Fibroblast of skin of left biceps (primary cell): Measurements from ENCODE around the gene DUSP28.

Experiments
- DNase-seq, 2 experiments: peaks; one replicate each; pipeline ENCODE4 v3.0.0-alpha.2; 2013; ENCODE audit warnings: low read depth in 2 of 2

Gene DUSP28

DNA sequence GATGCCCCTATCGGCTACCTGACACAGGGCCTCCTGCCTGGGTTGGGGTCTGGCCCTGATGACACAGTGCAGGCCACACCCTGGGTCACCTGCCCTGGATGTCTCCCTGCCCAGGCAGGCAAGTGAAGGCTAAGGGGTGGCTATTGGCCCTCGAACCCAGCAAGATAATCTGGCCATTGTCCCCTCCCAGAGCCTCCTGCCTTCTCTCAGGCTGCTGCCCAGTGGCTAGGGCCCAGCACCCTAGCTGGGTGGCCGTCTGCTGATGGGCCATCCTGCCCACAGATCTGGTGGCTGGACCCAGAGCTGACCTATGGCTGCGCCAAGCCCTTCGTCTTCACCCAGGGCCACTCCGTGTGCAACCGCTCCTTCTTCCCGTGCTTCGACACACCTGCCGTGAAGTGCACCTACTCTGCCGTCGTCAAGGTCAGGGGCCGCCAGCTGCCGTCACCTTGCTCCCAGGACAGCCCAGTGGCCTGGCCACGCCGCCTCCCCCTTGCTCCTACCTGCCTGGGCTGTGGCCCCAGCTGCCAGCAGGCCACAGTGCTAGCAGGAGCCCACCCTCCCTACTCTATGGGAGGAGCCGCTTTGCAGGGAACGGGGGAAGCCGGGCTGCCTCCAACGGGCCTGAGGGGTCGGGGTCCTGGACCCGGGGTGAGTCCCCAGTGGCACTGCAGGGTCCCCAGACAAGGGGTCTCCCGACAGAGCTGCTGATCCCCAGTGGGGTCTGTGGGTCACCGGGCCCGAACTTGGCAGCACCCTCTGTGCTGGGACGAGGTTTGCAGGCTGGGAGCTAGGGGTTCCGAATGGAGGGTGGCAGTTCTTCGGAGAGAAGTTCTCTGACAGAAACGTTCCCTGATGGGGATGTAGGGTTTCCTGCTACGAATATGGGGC lies 12.2 kb downstream of the DUSP28 start:
- no peak for DNase-seq

DNA sequence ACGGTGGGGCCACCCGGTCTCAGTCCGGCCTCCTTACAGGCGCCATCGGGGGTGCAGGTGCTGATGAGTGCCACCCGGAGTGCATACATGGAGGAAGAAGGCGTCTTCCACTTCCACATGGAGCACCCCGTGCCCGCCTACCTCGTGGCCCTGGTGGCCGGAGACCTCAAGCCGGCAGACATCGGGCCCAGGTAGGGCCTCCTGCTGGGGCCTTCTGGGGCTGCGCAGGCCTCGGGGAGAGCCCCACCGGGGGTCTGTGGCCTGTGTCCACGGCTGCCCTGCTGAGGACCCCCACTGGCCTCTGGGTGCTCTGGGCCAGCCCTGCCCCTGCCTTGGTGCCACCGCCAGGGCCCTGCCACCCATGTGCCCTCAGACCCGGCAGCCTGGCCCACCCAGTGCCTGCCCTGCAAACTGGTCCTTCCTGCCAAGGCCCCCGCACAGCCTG lies 12.9 kb downstream of the DUSP28 start:
- DNase-seq, result no peak

DNA sequence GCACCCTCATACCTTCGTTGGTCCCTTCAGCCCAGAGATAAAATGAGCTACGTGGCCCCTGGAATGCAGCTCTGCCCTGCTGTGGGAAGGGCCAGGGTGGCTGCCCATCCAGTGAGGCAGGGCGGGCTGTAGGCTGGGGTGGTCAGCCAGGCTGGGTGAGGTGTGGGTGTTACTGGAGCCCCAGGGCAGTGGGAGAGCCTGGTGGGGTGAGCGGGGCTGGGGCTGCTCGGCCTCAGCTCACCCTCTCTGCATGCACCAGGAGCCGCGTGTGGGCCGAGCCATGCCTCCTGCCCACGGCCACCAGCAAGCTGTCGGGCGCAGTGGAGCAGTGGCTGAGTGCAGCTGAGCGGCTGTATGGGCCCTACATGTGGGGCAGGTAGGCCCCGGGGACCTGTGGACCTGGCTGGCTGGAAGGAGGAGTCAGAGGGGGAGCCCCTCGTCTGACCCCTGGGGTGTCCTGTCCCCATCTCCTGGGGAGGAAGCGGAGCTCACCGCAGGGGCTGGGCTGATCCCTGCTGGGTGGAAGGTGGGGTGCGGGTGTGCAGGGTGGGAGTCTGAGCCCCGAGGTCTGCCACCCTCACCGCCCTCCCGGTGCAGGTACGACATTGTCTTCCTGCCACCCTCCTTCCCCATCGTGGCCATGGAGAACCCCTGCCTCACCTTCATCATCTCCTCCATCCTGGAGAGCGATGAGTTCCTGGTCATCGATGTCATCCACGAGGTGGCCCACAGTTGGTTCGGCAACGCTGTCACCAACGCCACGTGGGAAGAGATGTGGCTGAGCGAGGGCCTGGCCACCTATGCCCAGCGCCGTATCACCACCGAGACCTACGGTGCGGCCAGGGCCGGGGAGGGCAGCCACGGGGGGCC lies 13.6 kb downstream of the DUSP28 start:
- DNase-seq, result no peak

DNA sequence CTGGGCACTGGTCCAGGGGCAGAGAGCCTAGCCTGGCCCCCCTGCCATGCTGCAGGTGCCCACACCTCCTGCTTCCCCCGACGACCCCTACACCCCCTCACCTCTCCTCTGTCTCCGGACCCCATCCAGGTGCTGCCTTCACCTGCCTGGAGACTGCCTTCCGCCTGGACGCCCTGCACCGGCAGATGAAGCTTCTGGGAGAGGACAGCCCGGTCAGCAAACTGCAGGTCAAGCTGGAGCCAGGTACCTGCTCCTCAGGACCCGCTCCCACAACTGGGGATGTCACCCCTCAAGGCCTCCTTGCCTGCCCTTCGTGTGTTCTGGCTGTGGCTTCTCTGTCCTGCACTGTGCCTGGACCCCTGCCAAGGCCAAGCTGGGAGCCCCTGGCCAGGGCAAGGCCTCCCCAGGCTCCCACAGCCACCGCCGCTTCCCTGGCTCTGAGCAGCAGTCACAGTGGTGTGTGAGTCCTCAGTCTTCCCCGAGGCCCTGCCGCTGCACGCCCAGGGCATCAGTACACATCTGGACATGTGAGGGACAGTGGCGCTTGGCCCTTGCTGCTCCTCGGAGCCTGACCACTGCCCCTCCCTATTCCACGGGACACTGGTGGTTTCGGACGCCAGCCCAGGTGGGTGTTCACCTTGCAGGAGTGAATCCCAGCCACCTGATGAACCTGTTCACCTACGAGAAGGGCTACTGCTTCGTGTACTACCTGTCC lies 14.4 kb downstream of the DUSP28 start:
- DNase-seq, result no peak

DNA sequence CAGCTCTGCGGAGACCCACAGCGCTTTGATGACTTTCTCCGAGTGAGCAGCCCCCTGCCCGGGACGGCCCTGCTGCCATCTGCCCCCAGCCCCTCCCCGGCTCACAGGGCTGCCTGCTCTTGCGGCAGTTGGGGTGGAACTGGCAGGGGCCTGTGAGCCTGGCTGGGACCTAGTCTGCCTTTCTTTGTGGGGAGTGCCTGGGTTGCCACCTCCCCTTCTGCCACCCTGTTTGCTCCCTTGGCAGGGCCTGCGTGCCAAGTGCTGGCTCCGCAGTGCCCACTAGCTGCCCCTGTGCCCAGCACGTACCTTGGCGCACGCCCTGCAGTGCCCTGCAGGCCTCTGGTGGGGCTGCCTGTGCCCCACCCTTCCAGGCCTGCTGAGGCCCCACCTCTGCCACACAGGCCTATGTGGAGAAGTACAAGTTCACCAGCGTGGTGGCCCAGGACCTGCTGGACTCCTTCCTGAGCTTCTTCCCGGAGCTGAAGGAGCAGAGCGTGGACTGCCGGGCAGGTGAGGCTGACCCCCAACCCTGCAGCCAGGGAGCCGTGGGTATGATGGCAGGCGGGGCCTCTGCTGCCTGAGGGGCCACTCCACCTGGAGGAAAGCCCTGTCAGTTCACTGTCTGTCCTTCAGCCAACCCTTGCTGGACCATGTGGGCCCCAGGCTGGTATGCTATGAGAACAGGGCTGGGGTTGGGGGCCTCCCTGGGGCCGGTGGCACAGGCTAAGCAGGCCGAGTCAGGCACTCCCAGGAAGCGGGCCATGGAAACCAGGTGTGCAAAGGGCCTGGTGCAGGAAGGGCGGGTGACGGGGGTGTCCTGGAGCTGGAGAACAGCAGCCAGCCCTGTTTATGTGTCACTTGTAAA lies 15.2 kb downstream of the DUSP28 start:
- DNase-seq, result no peak

DNA sequence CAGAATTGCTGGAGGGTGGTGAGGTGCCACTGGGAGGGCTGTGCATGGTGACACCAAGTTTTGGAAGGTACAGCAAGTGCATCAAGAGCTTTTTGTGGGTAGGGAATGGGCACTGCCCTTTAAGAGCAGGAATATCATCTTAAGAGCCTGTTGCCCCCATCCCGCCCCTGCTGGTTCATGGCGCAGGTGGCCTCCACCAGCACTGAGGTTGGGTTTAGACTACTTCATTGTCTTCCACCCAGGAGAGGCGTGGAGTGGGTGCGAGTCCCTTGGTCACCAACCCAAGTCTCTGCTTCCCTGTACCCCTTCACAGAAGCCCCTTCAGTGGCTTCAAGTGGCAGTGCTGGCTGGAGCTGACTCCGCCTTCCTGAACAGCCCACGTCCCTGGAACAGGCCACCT lies 15.9 kb downstream of the DUSP28 start:
- no peak for DNase-seq

DNA sequence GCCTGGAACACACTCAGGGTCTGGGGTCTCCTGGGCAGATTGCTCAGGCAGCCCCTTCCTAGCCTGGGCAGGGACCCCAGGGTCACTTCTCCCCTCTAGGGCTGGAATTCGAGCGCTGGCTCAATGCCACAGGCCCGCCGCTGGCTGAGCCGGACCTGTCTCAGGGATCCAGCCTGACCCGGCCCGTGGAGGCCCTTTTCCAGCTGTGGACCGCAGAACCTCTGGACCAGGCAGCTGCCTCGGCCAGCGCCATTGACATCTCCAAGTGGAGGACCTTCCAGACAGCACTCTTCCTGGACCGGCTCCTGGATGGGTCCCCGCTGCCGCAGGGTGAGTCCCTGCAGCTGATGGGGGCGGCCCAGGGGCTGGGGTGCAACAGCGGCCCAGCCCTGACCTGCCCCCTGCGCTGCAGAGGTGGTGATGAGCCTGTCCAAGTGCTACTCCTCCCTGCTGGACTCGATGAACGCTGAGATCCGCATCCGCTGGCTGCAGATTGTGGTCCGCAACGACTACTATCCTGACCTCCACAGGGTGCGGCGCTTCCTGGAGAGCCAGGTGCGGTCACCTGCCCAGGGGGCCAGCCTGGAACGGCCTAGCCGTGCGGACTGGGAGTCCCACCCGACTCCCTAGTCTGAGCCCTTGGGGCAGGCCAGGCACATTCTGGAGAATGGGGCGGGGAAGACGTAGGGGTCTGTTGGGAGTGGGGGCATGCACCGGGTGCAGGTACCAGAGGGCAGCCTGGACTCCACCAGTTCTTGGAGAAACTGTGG lies 16.5 kb downstream of the DUSP28 start:
- DNase-seq, result no peak

DNA sequence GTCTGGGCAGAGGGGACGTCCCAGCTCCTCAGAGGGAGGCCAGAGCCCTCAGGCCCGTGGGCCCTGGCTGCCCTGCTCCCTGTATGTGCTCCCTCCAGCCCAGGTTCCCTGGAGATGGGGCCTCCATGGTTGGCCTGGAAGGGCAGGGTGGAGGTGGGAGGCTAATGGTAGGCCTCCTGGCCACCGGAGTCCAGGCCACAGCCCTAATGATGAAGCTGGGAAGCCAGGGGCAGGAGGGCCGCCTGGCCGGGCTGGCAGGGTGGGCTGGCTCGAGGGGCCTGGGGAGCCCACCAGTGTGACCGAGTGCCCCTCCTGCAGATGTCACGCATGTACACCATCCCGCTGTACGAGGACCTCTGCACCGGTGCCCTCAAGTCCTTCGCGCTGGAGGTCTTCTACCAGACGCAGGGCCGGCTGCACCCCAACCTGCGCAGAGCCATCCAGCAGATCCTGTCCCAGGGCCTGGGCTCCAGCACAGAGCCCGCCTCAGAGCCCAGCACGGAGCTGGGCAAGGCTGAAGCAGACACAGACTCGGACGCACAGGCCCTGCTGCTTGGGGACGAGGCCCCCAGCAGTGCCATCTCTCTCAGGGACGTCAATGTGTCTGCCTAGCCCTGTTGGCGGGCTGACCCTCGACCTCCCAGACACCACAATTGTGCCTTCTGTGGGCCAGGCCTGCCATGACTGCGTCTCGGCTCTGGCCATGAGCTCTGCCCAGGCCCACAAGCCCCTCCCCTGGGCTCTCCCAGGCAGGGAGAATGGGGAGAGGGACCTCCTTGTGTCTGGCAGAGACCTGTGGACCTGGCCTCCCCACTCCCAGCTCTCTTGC lies 17.3 kb downstream of the DUSP28 start:
- no peak for DNase-seq

DNA sequence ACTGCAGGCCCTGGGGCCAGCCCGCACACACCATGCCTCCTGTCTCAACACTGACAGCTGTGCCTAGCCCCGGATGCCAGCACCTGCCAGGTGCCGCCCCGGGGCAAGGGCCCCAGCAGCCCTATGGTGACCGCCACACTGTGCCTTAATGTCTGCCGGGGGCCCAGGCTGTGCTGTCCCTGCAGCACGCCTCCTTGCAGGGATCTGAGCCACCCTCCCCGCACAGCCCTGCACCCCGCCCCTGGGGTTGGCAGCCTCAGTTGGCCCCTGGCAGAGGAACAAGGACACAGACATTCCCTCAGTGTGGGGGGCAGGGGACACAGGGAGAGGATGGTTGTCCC lies 17.9 kb downstream of the DUSP28 start:
- DNase-seq, result no peak

DNA sequence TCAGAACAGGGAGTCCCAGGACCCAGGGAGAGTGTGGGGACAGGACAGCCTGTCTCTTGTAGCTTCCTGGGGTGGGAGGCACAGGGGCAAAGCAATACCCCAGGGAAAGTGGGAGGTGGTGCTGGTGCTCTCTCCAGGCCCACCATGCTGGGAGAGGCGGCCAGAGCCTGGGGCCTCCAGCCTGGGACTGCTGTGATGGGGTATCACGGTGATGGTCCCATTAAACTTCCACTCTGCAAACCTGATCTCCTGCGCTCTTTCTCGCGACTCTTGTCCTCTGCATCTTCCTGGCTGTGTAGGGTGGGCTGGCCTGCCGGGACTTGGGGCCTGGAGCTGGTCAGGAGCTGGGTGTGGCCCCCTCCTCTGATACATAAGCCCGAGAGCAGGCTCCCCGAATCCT lies 18.3 kb downstream of the DUSP28 start:
- DNase-seq, result no peak

DNA sequence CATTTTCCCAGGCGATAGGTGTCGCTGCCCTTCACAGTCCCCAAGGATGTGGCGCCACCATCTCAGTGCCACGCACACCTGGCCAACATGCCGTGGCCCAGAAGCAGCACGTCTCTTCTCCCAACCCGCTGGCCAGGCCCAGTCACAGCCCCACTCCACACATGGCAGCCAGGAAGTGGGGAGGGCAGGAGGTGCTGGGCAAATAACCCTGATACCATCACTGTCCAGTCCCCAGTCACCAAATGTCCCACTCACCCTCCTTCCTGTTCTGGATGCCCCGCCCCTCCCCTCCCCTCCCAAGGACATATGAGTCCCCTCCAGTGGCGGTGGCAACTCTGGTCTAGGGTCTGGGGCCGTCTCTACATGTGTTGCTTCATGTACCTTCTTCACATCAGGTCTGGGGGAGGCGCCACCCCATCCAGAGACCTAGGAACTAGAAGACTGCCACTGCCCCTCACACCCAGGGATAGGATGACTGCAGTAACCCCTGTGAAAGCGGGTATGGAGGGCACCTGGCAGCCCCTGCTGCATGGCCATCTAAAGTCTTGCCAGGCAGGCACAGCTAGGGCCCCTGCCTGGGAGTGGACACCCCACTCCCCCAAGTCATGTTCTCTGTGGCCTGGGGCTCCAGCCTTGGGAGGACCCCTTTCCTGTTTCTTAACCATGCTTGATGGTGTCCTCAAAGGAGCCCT lies 19.1 kb downstream of the DUSP28 start:
- DNase-seq, result no peak

DNA sequence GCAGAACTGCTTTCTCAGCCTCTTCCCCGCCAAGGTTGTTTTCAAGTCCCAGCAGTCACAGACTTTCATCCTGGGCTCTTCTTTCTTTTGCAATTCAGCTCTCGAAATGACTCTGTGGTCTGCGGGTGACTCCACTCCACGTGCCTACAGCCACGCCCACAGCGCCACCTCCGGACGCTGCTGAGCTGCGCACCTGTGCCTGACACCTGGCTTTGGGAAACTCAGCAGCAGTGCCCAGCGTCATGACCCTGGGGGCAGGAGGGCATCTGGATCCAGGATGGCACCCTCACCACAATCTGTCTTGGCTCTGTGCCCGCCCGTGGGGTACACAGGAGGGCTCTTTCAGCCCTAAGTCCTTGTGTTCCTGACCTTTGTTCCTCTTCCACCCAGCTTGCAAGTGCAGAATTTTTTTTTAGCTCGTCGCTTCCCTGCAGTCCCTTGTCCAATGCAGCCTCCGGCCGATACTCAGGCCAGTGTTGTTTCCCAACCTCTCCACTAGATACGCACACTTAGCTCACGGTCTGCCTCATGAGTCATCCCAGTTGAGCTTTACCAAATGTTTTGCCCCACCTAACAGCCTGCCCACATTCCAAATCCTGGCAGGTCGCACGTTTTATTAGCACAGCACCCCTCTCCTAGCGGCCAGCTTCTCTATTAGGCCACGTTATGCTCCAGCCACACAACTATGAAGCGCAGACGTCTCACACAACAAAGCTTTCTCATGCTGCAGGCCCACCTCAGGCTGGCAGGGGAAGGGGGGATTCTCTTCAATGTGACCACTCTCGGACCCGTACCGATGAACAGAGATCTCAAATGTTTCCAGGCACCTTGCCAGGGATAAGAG lies 19.8 kb downstream of the DUSP28 start:
- DNase-seq, result no peak

DNA sequence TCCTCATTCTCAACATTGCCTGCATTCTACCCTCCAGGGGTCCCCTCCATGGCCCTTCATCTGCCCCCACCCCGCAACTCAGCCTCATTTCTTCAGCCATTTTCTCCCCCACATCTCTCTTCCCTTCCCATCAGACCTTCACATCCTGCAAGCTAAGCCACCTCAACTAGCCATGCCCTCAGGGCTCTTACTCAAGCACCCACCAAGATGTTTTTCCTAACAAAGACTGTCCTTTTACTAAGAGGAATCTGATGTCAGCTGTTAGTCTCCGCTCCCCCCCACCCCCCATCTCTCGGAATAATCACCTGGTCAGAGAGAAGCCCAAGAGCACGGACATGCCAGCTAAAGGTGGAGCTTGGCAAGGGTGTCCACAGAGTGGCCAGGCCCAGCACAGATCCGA lies 21.7 kb downstream of the DUSP28 start:
- no peak for DNase-seq

DNA sequence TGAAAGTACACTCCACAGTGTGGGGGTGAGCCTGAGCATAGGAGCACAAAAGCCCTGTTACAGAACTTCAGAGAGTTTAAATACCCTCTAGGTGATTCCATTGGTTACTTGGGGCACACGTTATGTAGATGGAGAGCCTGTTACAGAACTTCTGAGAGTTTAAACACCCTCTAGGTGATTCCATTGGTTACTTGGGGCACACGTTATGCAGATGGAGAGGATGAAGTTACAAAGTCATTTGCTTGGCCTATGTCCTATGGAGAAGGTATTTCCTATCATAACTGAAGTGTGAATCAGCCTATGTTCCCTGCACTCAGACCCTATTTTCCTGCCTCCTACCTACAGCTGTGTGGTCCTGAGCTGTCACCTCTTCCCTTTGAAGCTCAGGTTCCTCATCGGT lies 22.6 kb downstream of the DUSP28 start:
- DNase-seq, result no peak

DNA sequence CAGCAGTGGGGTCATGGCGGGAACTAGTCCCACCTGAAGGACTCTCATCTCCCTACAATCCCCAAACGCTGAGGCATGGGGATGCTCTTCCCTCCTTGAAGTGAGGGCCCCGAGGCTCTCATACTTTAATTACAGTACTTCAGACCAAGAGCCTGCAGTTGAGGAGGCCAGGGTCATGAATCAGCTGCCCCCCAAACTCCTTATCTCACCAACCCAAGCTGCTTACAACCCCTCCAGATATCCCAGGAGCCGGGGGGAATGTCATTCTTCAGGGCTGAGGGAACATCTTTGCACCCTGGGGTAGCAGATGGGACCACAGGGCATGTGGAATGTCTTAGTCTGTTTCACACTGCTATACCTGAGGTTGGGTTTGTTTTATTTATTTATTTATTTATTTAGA lies 23.6 kb downstream of the DUSP28 start:
- no peak for DNase-seq

DNA sequence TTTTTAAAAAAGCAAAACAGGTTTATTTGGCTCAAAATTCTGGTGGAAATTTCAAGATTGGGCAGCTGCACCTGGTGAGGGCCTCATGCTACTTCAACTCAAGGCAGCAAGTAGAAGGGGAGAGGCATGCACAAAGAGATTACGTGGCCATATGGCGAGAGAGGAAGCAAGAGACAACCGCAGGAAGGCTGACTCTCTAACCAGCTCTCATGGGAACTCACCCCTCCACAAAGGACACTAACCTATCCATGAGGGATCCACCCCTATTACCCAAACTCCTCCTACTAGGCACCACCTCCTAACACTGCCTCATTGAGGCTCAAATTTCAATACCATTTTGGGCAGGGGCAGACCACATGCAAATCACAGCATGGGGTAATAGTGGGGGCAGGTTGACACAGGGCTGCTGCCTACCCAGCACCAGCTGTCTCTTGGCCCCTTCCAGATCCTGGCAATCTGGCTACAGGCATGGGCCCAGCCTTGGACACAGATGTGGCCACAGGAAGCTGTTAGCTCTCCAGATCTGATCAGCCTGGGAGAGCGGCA lies 24.4 kb downstream of the DUSP28 start:
- no peak for DNase-seq

DNA sequence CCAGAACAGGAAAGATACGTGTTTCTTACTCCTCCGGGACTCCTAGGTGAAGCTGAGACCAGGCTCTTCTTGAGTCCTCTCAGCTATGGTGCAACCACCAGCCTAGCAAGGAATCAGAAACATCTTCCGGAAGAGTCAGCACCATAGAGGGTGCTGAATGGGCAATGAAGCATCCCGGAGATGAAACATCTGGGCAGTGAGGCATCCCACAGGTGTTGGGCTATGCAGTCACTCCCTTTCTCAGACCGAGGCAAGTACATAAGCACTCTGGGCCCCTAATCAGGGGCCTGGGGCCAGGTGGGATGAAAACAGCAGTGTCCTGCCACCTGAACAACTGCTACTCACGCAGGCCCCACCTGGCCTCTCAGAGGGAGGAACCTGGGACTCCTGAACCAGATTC lies 24.9 kb downstream of the DUSP28 start:
- DNase-seq, result no peak

DNA sequence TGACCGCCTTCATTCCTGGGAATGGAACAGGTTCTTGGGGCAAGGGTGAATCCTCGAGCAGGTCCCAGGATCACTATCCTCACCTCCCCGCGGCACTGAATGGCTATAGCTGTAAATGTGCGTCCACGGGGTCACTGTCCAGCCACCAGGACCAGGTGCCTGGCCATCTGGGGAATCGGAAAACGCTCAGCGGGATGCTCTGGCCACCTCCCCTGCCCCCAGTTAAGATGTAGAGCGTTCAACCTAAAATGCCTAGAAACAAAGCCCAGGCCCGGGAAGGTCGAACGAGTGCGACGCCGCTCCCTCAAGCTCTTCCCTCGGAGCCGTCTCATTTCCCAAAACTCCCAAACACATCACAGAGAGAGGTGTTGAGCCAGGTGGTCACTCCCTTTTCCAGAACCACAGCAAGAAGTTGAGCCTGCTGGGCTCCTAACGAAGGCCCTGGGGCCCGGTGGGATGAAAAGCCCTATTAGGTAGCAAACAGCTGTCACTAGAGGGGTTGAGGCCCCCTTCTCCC lies 25.6 kb downstream of the DUSP28 start:
- no peak for DNase-seq
